ENCODE data around the gene TMPRSS6. TPM values are rescaled to one million over a fixed set of nuclear protein-coding genes. Genes with fewer than 3 reads are reported as not detected.

The TMPRSS6 gene
- total and polyA plus RNA-seq, 2 of the 13 experiments (the other 11 are each of a cell fraction or from before 2014, with no cell fraction given) = 4.2 to 4.8 TPM

DNA sequence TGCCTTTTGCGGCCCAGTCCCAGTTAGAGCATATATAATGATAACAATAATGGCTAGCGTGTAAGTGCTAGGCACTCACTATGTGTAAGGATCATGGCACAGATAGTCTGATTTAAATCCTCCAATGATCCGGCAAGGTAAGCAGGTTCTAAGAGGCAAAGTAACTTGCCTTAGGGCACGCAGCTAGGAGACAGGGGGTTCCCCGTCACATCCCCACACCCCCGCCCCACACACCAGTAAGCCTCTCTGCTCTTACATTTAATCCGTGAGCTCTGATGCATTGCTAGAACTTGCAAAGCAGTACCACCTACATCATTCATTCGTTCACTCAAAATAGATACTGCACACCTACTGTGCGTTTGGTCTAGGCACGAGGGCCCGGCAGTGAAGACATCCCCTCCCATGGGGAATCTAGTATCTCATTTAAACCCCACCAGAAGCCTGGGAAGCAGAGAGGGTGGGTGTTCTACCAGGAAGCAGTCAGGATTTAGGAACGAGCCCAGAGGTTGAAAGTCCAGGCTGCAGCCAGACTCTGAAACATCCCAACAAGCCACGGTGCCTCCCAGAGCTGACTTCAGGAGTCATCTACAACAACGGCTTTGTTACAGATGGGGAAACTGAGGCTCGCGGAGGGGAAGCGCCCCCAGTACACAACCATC is 20.6 kb downstream of the TMPRSS6 start:
- Histone ChIP-seq H3K4me2 (ENCODE audit: low read depth, low read length) (no peak overlapping the region), H3K79me2 (ENCODE audit: insufficient read depth, low read length) (no peaks in the 10 kb centered on the region), H3K27ac (ENCODE audit: extremely low read length, insufficient read depth, low read length) (no peak overlapping the region), H3K4me3 (replicated peaks in 1 of 3; ENCODE audit: insufficient read depth in 1 of 3, low read depth in 2 of 3, low read length in 3 of 3) (no peak overlapping the region), H4K20me1 (ENCODE audit: insufficient read depth, low read length) (no peaks in the 10 kb centered on the region), H3K27me3 (ENCODE audit: control insufficient read depth in 1 of 2, insufficient read depth in 2 of 2, low read length in 2 of 2) (no peaks in the 10 kb centered on the region), H2AFZ (ENCODE audit: low read length) (no peak overlapping the region), H3K36me3 (replicated peaks in 1 of 2; ENCODE audit: control insufficient read depth in 1 of 2, insufficient read depth in 2 of 2, low read length in 2 of 2) (no peaks in the 10 kb centered on the region), H3K4me1 (ENCODE audit: insufficient read depth, low read length) (peaks cover 12% of the 10 kb centered on the region), H3K9me3 (ENCODE audit: low read length) (no peaks in the 10 kb centered on the region), H3K9ac (ENCODE audit: insufficient read depth, low read depth, low read length) (no peak overlapping the region)
- FAIRE-seq (no peak), ATAC-seq (no peak; the same call in 2 of the 3 replicates), DNase-seq (ENCODE audit: low spot score) (no peak)
- TF ChIP-seq CBX1 (IDR thresholded peaks at IDR 0.05; ENCODE audit: low read depth) = no peak
- no peak for TF ChIP-seq ZNF441 (CRISPR knock-in tag; IDR thresholded peaks at IDR 0.05; ENCODE audit: borderline replicate concordance)
- no peak for TF ChIP-seq ZFP41 (CRISPR knock-in tag; IDR thresholded peaks at IDR 0.05; ENCODE audit: borderline replicate concordance)
- TF ChIP-seq ATM (IDR thresholded peaks at IDR 0.05; ENCODE audit: borderline replicate concordance) = no peak
- TF ChIP-seq, protein P1, sequence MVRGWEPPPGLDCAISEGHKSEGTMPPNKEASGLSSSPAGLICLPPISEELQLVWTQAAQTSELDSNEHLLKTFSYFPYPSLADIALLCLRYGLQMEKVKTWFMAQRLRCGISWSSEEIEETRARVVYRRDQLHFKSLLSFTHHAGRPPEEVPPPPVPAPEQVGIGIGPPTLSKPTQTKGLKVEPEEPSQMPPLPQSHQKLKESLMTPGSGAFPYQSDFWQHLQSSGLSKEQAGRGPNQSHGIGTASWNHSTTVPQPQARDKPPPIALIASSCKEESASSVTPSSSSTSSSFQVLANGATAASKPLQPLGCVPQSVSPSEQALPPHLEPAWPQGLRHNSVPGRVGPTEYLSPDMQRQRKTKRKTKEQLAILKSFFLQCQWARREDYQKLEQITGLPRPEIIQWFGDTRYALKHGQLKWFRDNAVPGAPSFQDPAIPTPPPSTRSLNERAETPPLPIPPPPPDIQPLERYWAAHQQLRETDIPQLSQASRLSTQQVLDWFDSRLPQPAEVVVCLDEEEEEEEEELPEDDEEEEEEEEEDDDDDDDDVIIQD (CRISPR knock-in tag; IDR thresholded peaks at IDR 0.05; ENCODE audit: low read depth) = no peak
- no peak for TF ChIP-seq SAP130 (CRISPR knock-in tag; IDR thresholded peaks at IDR 0.05; ENCODE audit: low read depth)
- no peak for TF ChIP-seq HMGA1 (CRISPR knock-in tag; conservative IDR thresholded peaks at IDR 0.05)
- TF ChIP-seq TGIF2 (CRISPR knock-in tag; IDR thresholded peaks at IDR 0.05) = no peak
- no peak for TF ChIP-seq ZNF253 (CRISPR knock-in tag; IDR thresholded peaks at IDR 0.05; ENCODE audit: borderline replicate concordance)
- no peak for TF ChIP-seq NBN (conservative IDR thresholded peaks at IDR 0.05)
- TF ChIP-seq, protein P2, sequence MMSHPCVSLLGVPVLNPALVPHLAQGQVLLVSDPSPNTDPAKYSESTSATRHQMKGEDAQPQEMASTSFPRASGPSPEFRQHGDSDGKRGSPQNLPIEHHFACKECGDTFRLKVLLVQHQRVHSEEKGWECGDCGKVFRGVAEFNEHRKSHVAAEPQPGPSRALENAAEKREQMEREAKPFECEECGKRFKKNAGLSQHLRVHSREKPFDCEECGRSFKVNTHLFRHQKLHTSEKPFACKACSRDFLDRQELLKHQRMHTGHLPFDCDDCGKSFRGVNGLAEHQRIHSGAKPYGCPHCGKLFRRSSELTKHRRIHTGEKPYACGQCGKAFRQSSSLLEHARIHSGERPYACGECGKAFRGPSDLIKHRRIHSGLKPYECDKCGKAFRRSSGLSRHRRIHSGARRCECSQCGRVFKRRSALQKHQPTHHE (CRISPR knock-in tag; IDR thresholded peaks at IDR 0.05; ENCODE audit: borderline replicate concordance) = no peak
- TF ChIP-seq SRY (CRISPR knock-in tag; IDR thresholded peaks at IDR 0.05) = no peak
- TF ChIP-seq FOSL1 (CRISPR knock-in tag; IDR thresholded peaks at IDR 0.05; ENCODE audit: borderline replicate concordance) = no peak
- TF ChIP-seq TBP (CRISPR knock-in tag; IDR thresholded peaks at IDR 0.05) = no peak
- no peak for TF ChIP-seq ZHX1 (CRISPR knock-in tag; IDR thresholded peaks at IDR 0.05; ENCODE audit: low read depth)
- TF ChIP-seq MTA3 (CRISPR knock-in tag; IDR thresholded peaks at IDR 0.05) = no peak
- in situ Hi-C loops (cut with HindIII; ENCODE audit: extremely low pct_ligation_motif_present, low pct_unique_long_range_greater_than_20kb) (no loop called here), intact Hi-C loops (cut with micrococcal nuclease; ENCODE audit: unreplicated experiment) (no loop called here)
- no TSS peak for BruUV-seq (replicated peaks)
- WGBS (ENCODE audit: low lambda C conversion rate) = 66% methylated on average over 13 of the region's 17 CpGs
- CTCF ChIA-PET (ENCODE audit: low intra/inter-chr PET ratio, low total read pairs) = no interaction called here
- POLR2A ChIA-PET = no interaction called here
